SK-MEL-5 (cell line): ENCODE measurements around the gene ASPA. TPM values are rescaled to one million over a fixed set of nuclear protein-coding genes. Genes with fewer than 3 reads are reported as not detected.

Experiments used
- DNase-seq: peaks from one replicate; pipeline ENCODE4 v3.0.0-alpha.2; 2016; ENCODE audit warnings: low read depth, low spot score
- in situ Hi-C: cut with HindIII; loops from 2 replicates; pipeline ENCODE4 v1.10.0; 2016; ENCODE audit warnings: low sequenced_read_pairs, high pct_unique_total_duplicates, low pct_unique_long_range_greater_than_20kb
- total RNA-seq: library from RNA; depleted of rRNA; stranded (reverse); fragments of >200 nt; shearing (Covaris generic); gene quantifications from 2 replicates; pipeline ENCODE4 v1.2.3, GENCODE V29; 2014

The ASPA gene
- total RNA-seq, 1 experiment from 2014 or later: 1.8 TPM

GRCh38 chr17:3528880-3529511, 53.2 kb downstream of the ASPA start:
- DNase-seq: no peak
- in situ Hi-C loops: no loop called here

DNA sequence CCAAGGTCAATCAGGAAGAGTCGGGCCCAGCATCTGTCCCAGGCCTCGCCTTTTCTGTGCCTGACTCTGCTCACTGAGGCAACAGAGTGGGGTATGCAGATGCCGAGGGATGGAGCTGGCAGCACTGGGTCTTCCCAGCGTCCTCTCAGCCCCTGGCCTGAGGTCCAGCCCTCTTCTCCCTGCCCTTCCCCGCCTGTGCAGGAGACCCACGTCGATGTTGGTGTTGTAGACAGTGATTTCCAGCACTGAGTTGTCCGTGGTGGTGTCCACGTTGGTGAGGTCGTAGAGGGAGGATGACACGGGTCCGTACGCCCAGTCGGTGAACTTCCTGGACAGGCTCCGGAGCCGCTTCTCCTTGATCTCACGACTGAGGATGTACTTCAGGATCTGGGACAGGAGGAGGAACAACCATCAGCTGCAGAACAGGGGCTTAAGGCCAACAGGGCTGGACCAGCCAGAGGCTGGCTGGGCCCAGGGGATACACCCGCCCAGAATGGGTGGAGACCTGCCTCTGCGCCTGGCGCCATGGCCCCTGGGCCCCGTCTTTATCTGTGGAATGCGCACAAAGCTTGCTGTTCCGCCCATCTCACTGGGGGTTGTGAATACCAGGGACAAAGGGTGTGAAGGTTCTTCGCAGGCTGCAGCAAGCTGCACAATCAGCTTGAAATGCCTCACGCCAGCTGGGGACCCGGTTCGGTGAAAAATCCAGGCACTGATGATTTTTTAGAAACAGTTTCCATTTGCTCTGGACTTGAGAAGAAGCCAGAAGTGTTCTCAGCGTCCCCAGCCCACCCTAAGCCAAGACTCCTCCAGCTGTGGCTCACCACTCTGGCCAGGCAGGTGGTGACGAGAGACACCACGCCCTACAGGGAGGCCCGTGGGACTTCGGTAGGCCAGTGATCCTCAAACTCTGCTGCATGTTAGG, 54.3 kb downstream of the ASPA start:
- DNase-seq: no peak
- in situ Hi-C loops: no loop called here

DNA sequence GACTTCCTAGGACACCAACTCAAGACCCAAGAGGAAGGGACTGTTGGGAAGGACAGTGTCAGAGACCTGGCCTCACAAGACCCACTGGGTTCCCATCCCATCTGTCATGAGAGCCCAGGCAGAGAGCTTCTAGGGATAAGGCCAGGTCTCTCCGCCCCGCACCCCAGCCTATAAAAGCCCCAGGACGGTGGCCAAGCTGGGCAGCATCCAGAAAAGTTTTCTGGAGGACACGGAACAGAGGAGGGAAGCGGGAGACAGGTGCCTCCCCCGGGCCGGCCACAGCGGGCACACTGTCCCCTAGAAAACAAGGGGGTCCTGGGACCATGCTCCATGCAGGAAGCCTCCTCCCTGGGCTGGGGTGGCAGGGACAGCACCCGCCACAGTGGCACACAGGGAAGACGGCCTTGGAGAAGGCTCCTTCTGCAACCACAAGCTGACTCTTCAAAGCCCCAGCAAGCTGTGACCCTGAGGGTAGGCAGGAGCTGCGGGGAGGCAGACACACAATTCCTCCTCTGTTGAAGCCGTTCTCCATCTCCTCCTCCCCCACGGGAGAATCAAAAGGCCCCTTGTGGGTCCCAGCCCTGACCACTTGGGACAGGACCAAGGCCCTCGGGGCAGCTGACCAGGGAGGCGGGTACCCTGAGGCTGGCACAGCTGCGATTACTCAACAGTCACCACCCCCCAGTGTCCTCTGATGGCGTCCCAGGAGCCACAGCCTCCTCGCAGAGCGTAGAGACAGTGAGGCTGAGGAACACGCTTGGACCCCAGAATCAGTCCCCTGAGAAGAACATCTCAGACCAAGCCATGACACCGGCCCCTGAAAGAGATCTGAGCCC, 55.7 kb downstream of the ASPA start:
- DNase-seq: peak; percentile 96
- in situ Hi-C loops: no loop called here

DNA sequence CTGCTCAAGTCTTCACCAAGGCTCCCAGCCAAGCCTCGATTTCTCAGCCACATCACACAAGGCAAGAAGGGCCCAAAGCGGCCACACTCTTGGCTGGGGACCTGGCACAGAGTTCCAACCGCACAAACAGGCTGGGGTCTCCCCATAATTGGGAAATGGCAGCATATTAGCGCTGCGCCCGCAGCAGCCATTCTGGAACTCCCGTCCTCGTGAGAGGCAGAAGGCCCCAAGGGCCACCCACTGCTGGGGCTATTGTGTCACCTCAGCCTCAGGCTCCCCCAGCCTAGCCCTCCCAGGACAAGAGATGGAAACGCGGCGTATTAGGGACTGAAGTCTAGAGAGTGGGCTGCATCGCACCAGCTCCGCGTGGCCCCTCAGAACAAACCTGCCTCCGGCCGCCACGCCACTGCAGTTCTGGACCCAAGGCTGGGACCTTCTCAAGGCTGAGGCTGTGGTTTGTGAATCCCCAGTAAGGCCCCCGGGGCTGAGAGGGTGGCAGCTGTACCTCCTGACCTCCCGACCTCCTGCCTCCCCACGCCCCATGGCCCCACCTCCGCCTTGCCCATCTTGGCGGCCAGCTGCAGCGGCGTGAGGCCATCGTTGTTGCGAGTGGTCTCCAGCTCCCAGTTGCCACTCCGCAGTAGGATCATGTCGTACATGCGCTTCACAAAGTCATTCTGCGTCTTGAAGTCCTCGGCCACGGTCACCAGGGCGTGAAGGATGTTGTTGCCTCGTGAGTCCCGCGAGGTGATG, 56.5 kb downstream of the ASPA start:
- no peak for DNase-seq
- in situ Hi-C loops: no loop called here

DNA sequence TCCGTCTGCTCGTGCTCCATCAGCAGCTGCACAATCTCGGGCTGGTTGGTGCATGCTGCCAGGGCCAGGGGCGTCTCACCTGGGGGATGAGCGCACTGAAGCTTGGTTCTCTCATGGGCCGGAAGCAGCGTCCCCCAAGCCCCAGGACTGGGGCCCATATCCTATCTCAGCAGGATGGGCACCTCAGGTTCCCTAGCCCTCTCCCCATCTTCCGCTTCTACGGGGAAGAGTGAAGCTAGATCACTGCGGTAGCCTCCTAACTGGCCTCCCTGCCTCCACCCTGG, 57.0 kb downstream of the ASPA start:
- DNase-seq: no peak
- in situ Hi-C loops: no loop called here

DNA sequence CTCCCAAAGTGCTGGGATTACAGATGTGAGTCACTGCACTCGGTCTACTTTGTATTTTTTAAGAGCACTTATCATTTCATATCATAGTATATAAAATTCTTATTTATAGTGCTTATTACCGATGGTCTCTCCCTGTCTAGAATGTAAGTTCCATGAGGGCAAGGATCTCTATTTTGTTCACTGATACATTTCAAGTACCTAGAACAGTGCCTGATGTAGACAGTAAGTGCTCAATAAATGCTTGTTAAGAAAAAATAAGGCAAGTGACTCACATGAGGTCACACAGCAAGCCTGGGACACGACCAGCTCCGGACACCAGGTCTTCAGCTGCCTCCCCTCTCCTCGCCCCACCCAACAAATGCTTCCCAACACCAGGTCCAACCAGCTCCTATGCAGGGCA, 58.0 kb downstream of the ASPA start:
- in situ Hi-C loops: no loop called here
- DNase-seq: no peak

DNA sequence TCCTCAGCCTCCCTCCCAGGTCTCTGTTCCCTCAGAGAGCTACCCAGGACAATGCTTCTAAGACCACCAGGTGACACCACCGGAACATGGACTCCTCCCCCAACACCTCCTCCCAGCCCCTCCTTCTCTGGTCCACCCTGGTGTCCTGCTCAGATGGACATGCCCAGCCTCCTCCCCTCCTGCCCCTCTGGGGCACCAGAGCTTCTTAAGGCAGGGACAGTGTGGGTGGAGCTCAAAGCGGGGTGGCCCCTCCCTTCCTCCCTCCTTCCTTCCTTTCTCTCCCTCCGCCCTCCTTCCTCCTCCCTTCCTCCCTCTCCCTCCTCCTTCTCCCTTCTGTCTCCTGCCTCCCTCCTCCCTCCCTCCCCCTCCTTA, 59.1 kb downstream of the ASPA start:
- in situ Hi-C loops: no loop called here
- DNase-seq: peak; percentile 14

DNA sequence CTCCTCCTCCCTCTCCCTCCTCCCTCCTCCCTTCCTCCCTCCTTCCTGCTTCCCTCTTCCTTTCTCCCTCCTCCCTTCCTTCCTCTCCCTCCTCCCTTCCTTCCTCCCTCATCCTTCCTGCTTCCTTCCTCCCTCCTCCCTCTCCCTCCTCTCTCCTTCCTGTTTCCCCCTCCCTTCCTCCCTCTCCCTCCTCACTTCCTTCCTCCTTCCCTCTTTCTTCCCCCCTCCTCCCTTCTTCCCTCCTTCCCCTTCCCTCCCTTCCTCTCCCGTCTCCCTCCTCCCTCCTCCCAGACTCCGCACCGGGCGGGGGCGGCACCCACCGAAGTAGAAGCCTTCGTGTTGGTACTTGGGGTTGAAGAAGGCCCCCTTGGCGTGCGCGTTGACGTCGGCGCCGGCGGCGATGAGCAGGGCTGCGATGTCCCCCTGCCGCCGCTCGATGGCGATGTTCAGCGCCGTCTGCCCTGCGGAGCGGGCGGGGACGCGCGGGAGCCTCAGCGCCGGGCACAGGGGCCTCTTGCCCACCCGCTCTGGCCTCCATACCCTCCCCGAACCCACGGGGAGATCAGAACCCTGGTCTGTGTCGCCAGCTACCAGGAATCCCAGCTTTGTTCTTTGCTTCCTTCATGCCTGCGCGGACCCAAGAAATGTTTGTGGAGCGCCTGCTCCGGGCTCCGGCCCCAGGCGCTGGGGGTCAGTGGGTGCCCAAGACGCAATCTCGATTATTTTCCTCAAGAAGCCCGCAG, 59.6 kb downstream of the ASPA start:
- peak; percentile 24 for DNase-seq
- in situ Hi-C loops: no loop called here

DNA sequence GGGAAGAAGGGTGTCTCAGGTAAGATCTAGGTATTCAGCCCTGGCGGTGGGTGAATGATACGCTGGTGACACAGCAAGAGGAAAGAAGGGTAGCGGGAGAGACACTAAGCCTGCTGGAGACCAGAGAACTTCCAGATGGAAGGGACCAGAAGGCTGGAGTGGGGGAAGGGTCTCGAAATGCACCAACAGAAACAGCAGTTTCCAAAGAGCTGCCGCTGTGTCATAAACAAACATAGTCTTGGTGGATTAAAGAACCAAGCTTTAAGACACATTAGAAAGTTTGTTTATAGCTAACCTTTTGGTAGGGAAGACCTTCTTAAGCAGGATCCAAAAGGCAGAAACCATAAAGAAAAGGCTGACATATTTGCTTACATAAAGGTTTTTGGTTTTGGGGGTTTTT, 60.9 kb downstream of the ASPA start:
- no peak for DNase-seq
- in situ Hi-C loops: no loop called here

GRCh38 chr17:3539881-3540540, 64.2 kb downstream of the ASPA start:
- no peak for DNase-seq
- in situ Hi-C loops: no loop called here

DNA sequence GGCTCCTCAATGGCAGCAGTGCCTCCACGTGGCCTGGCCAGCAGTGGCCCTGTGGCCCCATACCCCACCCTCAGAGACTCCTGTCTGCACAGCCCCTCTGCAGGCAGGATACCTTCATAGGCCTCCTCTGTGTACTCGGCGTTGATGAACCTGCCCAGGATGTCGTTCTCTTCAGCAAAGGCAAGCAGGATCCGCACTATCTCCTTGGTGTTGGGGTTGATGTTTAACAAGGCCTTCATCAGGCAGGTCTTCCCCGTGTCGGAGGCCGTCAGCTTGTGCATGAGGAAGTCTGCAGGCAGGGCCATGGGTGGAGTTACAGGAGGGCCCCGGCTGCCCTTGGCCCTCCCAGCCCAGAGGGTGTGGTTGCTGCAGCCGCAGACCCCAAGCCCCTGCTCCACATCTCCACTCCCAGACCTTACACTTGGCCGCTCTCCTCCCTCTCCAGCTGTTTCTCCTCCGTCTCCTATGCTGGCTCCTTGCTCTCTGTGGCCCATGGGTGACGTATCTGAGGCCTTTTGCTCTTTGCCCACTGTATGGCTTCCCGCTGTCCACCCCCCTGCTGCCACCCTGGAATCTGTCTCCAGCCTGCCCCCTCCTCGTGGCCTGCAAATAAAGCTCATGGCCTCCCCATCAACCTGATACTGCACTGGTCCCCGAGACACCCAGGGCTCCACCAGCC, 66.8 kb downstream of the ASPA start:
- no peak for DNase-seq
- in situ Hi-C loops: no loop called here

- DNase-seq: no peak
Measured at GRCh38 chr17:3543453-3543852, 67.7 kb downstream of the ASPA start.

GRCh38 chr17:3544365-3544764, 68.6 kb downstream of the ASPA start:
- no peak for DNase-seq
- in situ Hi-C loops: no loop called here

More at GRCh38 chr17:3543453-3543852, 67.7 kb downstream of the ASPA start:
- in situ Hi-C loops: no loop called here

DNA sequence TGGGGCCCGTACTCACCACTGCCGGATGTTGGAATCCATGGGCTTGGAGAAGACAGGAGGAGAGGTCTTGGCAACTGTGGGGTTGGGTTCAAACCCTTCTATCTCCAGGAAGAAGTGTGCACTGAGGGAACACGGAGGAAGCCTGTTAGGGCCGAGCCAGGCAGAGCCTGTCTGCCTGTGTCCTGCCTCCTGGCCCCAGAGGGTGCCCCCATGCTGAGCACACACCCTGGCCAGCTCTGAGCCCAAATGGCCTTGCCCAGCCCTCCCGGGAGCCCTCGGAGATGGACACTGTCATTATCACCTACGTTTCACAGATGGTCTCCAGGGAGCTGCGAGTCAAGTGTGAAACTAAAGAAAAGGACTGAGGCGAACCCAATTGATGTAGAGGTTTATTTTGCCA, 69.4 kb downstream of the ASPA start:
- in situ Hi-C loops: no loop called here

DNA sequence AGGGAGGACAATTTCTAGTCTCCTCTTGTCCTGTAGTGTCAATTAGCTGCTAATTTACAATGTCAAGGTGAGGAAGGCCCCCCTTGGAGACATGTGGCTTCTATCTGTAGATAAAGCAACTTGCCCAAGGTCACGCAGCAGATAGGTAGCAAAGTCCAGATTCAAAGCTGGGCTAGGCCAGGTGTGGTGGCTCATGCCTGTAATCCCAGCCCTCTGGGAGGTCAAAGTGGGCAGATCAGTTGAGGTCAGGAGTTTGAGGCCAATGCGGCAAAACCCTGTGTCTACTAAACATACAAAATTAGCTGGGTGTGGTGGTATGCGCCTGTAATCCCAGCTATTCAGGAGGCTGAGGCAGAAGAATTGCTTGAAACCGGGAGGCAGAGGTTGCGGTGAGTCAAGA, 70.7 kb downstream of the ASPA start:
- in situ Hi-C loops: no loop called here
- no peak for DNase-seq

More for the DNA sequence above, 69.4 kb downstream of the ASPA start:
- no peak for DNase-seq

GRCh38 chr17:3546997-3547396, 71.2 kb downstream of the ASPA start:
- no peak for DNase-seq
- in situ Hi-C loops: no loop called here
